ENCODE results near the gene RASD2. TPM values are rescaled to one million over a fixed set of nuclear protein-coding genes. Genes with fewer than 3 reads are reported as not detected.

RASD2 gene
- total RNA-seq, 1 donor from 2014 or later: not detected

DNA sequence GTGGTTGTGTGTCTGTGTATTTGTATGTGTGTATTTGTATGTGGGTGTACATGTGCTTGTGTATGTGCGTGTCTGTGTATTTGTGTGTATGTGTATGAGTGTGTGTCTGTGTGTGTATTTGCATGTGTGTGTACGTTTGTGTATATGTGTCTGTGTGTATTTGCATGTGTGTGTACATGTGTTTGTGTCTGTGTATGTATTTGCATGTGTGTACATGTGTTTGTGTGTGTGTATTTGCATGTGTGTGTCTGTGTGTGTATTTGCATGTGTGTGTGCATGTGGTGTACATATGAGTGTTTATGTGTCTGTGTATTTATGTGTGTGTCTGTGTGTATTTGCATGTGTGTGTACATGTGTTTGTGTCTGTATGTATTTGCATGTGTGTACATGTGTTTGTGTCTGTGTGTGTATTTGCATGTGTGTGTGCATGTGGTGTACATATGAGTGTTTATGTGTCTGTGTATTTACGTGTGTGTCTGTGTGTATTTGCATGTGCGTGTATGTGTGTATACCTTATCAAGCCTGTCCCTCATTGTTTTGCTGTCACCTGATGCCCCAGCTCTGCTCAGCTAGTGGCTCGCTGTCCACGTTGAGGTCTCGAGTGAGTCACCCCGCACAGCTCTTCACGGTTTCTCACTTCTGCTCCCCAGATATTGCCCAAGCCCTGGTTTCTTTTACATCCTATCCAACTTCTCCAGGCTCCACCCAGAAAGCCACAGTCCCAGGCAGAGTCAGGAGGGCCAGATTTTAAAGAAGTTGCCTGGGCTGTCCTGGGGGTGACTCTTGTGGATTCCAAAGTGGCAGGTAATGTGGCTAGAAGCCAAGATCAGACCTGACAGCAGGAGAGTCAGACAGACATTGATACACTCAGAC, 61.3 kb downstream of the RASD2 start:
- intact Hi-C loops (cut with micrococcal nuclease): no loop called here

Other genes with a start within 250 kb of the RASD2 start
- gene TOM1, start 240.9 kb upstream of the RASD2 start, total RNA-seq: 35.1 and 38.3 TPM in 2 replicates
- 1.3 and 1.4 TPM in 2 replicates for gene HMOX1, start 159.7 kb upstream of the RASD2 start, total RNA-seq
- 206 TPM in 2 replicates for gene MCM5, start 140.7 kb upstream of the RASD2 start, total RNA-seq
- gene MB, start 76.5 kb downstream of the RASD2 start, total RNA-seq: 0.61 and 0.80 TPM in 2 replicates
- 105 and 106 TPM in 2 replicates for gene APOL6, start 107.6 kb downstream of the RASD2 start, total RNA-seq
- gene APOL5, start 177.0 kb downstream of the RASD2 start, total RNA-seq: not detected in 2 replicates